Neural crest cell (in vitro differentiated cells): ENCODE results near the gene RAI1. TPM values are rescaled to one million over a fixed set of nuclear protein-coding genes. Genes with fewer than 3 reads are reported as not detected.

Experiments
- DNase-seq: peaks from one replicate; pipeline ENCODE4 v3.0.0; 2021; ENCODE audit warnings: low read depth, mixed read lengths, low spot score
- H3K27ac Mint-ChIP-seq: one replicate; pipeline ENCODE4 v1.8.0; 2021; ENCODE audit warnings: mild to moderate bottlenecking, mixed read lengths; ENCODE audit not compliant: unreplicated experiment
- H3K27me3 Mint-ChIP-seq: 2 replicates; pipeline ENCODE4 v1.8.0; 2021; ENCODE audit warnings: low read depth, mild to moderate bottlenecking, mixed read lengths
- H3K36me3 Mint-ChIP-seq: 2 replicates; pipeline ENCODE4 v1.8.0; 2021; ENCODE audit warnings: low read depth, mild to moderate bottlenecking, mixed read lengths
- H3K4me1 Mint-ChIP-seq: 2 replicates; pipeline ENCODE4 v1.8.0; 2021; ENCODE audit warnings: mixed read lengths
- H3K4me3 Mint-ChIP-seq: one replicate; pipeline ENCODE4 v1.8.0; 2021; ENCODE audit warnings: mild to moderate bottlenecking, mixed read lengths
- H3K9me3 Mint-ChIP-seq: 2 replicates; pipeline ENCODE4 v1.8.0; 2021; ENCODE audit warnings: mixed read lengths
- CTCF ChIP-seq: fragments of 200-600 bp; sonication (generic); conservative IDR thresholded peaks from 2 replicates; pipeline ENCODE4 v1.5.0; 2021; ENCODE audit warnings: antibody characterized with exemption, mild to moderate bottlenecking
- total RNA-seq: library from RNA; stranded (reverse); gene quantifications from 2 replicates; pipeline ENCODE4 v1.2.1, GENCODE V29; 2021

Gene RAI1
- total RNA-seq, 1 donor from 2014 or later, result 54.0 TPM

- no peak overlapping the region for H3K27ac Mint-ChIP-seq
- H3K36me3 Mint-ChIP-seq, result peaks cover 9% of the 10 kb centered on the region
- H3K27me3 Mint-ChIP-seq, result peaks cover 10% of the 10 kb centered on the region
- DNase-seq, result no peak
- H3K4me3 Mint-ChIP-seq, result peak overlapping the region; percentile 73
- no peaks in the 10 kb centered on the region for H3K9me3 Mint-ChIP-seq
- H3K4me1 Mint-ChIP-seq, result peaks cover 37% of the 10 kb centered on the region
- no peak for TF ChIP-seq CTCF
Observed at GRCh38 chr17:17817552-17817947, 136.3 kb downstream of the RAI1 start.

- Mint-ChIP-seq H3K4me3 (peak overlapping the region; percentile 73), H3K27ac (no peak overlapping the region), H3K36me3 (peaks cover 9% of the 10 kb centered on the region), H3K9me3 (no peaks in the 10 kb centered on the region), H3K4me1 (peaks cover 42% of the 10 kb centered on the region), H3K27me3 (peaks cover 10% of the 10 kb centered on the region)
- no peak for TF ChIP-seq CTCF
- no peak for DNase-seq
Observed at GRCh38 chr17:17818088-17818526, 136.8 kb downstream of the RAI1 start.

GRCh38 chr17:17819111-17819510, 137.9 kb downstream of the RAI1 start:
- Mint-ChIP-seq H3K27me3 (peaks cover 11% of the 10 kb centered on the region), H3K4me1 (peaks cover 49% of the 10 kb centered on the region), H3K36me3 (peaks cover 9% of the 10 kb centered on the region), H3K9me3 (no peaks in the 10 kb centered on the region), H3K27ac (no peak overlapping the region), H3K4me3 (peak overlapping the region; percentile 73)
- no peak for TF ChIP-seq CTCF
- DNase-seq, result no peak

- Mint-ChIP-seq H3K4me1 (peaks cover 53% of the 10 kb centered on the region), H3K4me3 (peak overlapping the region; percentile 67), H3K36me3 (peaks cover 9% of the 10 kb centered on the region), H3K27me3 (peaks cover 11% of the 10 kb centered on the region), H3K9me3 (no peaks in the 10 kb centered on the region), H3K27ac (peak overlapping the region; percentile 89)
- DNase-seq, result no peak
- TF ChIP-seq CTCF, result no peak
Observed at GRCh38 chr17:17819561-17819995, 138.3 kb downstream of the RAI1 start.

- Mint-ChIP-seq H3K4me3 (no peak overlapping the region), H3K36me3 (peaks cover 9% of the 10 kb centered on the region), H3K9me3 (no peaks in the 10 kb centered on the region), H3K27ac (no peak overlapping the region), H3K27me3 (peaks cover 11% of the 10 kb centered on the region), H3K4me1 (peaks cover 58% of the 10 kb centered on the region)
- DNase-seq, result no peak
- TF ChIP-seq CTCF, result no peak
Observed at GRCh38 chr17:17820046-17820445, 138.8 kb downstream of the RAI1 start.
